Measurements from ENCODE around the gene NUDT19.

DNA sequence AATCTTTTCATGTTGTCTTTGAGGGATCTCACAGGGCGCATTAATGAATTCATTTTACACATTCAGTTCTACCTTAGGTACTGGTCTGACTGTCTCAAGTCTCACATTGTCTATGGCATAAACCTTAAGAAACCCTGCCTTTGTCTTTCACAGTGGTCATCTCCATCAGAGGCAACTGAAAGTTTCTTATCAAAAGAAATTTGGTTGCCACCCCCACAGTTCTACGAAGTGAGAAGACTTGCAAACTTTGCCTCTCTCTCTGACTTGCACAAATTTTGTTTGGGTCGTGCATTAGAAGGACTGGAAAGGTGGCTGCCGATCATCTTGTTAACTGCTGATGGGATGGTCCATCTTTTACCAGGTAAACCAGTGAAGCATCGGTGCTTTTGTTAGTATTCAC, 17.4 kb downstream of the NUDT19 start:
- TF ChIP-seq GATA2 (IDR thresholded peaks at IDR 0.05; ENCODE audit: low read depth, low read length) (no peak), GATA3 (IDR thresholded peaks at IDR 0.05; ENCODE audit: low read depth, low read length) (no peak)

All from SH-SY5Y (cell line).